Measurements from ENCODE around the gene PDE11A. TPM values are rescaled to one million over a fixed set of nuclear protein-coding genes. Genes with fewer than 3 reads are reported as not detected.

The PDE11A gene
- total and polyA plus RNA-seq, 2 experiments from 2014 or later: 0.08 to 0.73 TPM

GRCh38 chr2:177638507-177638906 is 434.1 kb downstream of the PDE11A start:
- Mint-ChIP-seq H3K36me3 (ENCODE audit: low read depth) (no peaks in the 10 kb centered on the region; the same call in 2 of the 3 replicates), H3K27ac (no peak overlapping the region), H3K9me3 (peaks cover 8% of the 10 kb centered on the region), H3K4me1 (peaks cover 8% of the 10 kb centered on the region), H3K4me3 (no peak overlapping the region), H3K27me3 (ENCODE audit: insufficient read depth, low read depth, poor library complexity) (peaks cover 2% of the 10 kb centered on the region)
- Histone ChIP-seq H3K4me3 (no peak overlapping the region), H3K79me2 (replicated peaks; ENCODE audit: insufficient read depth) (no peaks in the 10 kb centered on the region), H3K36me3 (ENCODE audit: insufficient read depth) (no peaks in the 10 kb centered on the region), H3K27ac (ENCODE audit: low read depth) (no peak overlapping the region), H3F3A (replicated peaks; ENCODE audit: low read depth) (no peaks in the 10 kb centered on the region), H4K20me1 (replicated peaks; ENCODE audit: insufficient read depth) (no peaks in the 10 kb centered on the region), H3K4me1 (ENCODE audit: insufficient read depth) (peaks cover 5% of the 10 kb centered on the region), H3K4me2 (no peak overlapping the region), H3K9me2 (ENCODE audit: insufficient read depth) (0 out of 2 replicates have a peak, but pooled peaks cover 4% of the 10 kb centered on the region), H3K27me3 (ENCODE audit: insufficient read depth) (no peaks in the 10 kb centered on the region), H2AFZ (peak overlapping the region; percentile 43; the same call in 1 of the 2 replicates)
- ATAC-seq (no peak), DNase-seq (ENCODE audit: low spot score) (no peak)
- no peak for TF ChIP-seq NANOG (IDR thresholded peaks at IDR 0.05; ENCODE audit: borderline replicate concordance)
- no peak for TF ChIP-seq JUNB (IDR thresholded peaks at IDR 0.05; ENCODE audit: unreplicated experiment)
- TF ChIP-seq, protein P1, sequence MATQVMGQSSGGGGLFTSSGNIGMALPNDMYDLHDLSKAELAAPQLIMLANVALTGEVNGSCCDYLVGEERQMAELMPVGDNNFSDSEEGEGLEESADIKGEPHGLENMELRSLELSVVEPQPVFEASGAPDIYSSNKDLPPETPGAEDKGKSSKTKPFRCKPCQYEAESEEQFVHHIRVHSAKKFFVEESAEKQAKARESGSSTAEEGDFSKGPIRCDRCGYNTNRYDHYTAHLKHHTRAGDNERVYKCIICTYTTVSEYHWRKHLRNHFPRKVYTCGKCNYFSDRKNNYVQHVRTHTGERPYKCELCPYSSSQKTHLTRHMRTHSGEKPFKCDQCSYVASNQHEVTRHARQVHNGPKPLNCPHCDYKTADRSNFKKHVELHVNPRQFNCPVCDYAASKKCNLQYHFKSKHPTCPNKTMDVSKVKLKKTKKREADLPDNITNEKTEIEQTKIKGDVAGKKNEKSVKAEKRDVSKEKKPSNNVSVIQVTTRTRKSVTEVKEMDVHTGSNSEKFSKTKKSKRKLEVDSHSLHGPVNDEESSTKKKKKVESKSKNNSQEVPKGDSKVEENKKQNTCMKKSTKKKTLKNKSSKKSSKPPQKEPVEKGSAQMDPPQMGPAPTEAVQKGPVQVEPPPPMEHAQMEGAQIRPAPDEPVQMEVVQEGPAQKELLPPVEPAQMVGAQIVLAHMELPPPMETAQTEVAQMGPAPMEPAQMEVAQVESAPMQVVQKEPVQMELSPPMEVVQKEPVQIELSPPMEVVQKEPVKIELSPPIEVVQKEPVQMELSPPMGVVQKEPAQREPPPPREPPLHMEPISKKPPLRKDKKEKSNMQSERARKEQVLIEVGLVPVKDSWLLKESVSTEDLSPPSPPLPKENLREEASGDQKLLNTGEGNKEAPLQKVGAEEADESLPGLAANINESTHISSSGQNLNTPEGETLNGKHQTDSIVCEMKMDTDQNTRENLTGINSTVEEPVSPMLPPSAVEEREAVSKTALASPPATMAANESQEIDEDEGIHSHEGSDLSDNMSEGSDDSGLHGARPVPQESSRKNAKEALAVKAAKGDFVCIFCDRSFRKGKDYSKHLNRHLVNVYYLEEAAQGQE (IDR thresholded peaks at IDR 0.05; ENCODE audit: unreplicated experiment): no peak
- TF ChIP-seq, protein P2, sequence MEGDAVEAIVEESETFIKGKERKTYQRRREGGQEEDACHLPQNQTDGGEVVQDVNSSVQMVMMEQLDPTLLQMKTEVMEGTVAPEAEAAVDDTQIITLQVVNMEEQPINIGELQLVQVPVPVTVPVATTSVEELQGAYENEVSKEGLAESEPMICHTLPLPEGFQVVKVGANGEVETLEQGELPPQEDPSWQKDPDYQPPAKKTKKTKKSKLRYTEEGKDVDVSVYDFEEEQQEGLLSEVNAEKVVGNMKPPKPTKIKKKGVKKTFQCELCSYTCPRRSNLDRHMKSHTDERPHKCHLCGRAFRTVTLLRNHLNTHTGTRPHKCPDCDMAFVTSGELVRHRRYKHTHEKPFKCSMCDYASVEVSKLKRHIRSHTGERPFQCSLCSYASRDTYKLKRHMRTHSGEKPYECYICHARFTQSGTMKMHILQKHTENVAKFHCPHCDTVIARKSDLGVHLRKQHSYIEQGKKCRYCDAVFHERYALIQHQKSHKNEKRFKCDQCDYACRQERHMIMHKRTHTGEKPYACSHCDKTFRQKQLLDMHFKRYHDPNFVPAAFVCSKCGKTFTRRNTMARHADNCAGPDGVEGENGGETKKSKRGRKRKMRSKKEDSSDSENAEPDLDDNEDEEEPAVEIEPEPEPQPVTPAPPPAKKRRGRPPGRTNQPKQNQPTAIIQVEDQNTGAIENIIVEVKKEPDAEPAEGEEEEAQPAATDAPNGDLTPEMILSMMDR (conservative IDR thresholded peaks at IDR 0.05; ENCODE audit: low read depth in 2 of 2): no peak
- TF ChIP-seq POLR2AphosphoS5 (IDR thresholded peaks at IDR 0.05; ENCODE audit: low read depth): no peak

DNA sequence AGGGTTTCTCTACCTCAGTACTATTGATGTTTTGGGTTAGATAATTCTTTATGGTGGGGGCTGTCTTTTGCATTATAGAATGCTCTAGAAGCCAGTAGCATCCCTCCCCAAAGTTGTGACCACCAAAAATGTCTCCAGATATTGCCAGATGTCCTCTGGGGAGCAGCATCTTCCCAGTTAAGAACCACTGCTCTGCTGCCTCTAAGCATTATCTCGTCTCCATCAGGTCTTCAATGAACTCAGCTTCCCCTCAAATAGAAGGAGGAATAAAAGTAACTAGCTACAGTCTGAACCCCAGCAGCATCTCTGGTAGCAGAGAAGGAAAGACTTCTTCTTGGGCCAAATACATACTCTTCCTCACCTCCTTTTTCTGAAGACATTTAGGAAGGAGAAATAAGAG is 435.9 kb downstream of the PDE11A start:
- no peak overlapping the region for H3K27ac ChIP-seq (ENCODE audit: low read depth)
- DNase-seq (ENCODE audit: low spot score) (no peak), ATAC-seq (no peak)
- peaks cover 11% of the 10 kb centered on the region for H3K4me1 ChIP-seq (ENCODE audit: insufficient read depth)
- H3F3A ChIP-seq (replicated peaks; ENCODE audit: low read depth): no peaks in the 10 kb centered on the region
- no peaks in the 10 kb centered on the region for H3K36me3 ChIP-seq (ENCODE audit: insufficient read depth)
- Mint-ChIP-seq H3K9me3 (no peaks in the 10 kb centered on the region), H3K27me3 (ENCODE audit: insufficient read depth, low read depth, poor library complexity) (no peaks in the 10 kb centered on the region), H3K36me3 (ENCODE audit: low read depth) (no peaks in the 10 kb centered on the region), H3K27ac (no peak overlapping the region), H3K4me1 (peaks cover 11% of the 10 kb centered on the region), H3K4me3 (no peak overlapping the region)
- no peaks in the 10 kb centered on the region for H3K79me2 ChIP-seq (replicated peaks; ENCODE audit: insufficient read depth)
- no peak overlapping the region for H3K4me2 ChIP-seq
- H3K9me2 ChIP-seq (ENCODE audit: insufficient read depth): peaks cover 3% of the 10 kb centered on the region; the same call in 1 of the 2 replicates
- no peaks in the 10 kb centered on the region for H3K27me3 ChIP-seq (ENCODE audit: insufficient read depth)
- TF ChIP-seq ZNF114 (CRISPR knock-in tag; IDR thresholded peaks at IDR 0.05): no peak
- TF ChIP-seq, protein P2 (conservative IDR thresholded peaks at IDR 0.05; ENCODE audit: low read depth in 2 of 2): peak; percentile 20 to 53; a peak in 3 of 4 replicates
- H3K4me3 ChIP-seq: no peak overlapping the region
- H4K20me1 ChIP-seq (replicated peaks; ENCODE audit: insufficient read depth): no peaks in the 10 kb centered on the region
- H2AFZ ChIP-seq: no peak overlapping the region
